ENCODE results near the gene LRRC55. TPM values are rescaled to one million over a fixed set of nuclear protein-coding genes. Genes with fewer than 3 reads are reported as not detected.

Gene LRRC55
- total RNA-seq, 6 experiments from 2014 or later: not detected

DNA sequence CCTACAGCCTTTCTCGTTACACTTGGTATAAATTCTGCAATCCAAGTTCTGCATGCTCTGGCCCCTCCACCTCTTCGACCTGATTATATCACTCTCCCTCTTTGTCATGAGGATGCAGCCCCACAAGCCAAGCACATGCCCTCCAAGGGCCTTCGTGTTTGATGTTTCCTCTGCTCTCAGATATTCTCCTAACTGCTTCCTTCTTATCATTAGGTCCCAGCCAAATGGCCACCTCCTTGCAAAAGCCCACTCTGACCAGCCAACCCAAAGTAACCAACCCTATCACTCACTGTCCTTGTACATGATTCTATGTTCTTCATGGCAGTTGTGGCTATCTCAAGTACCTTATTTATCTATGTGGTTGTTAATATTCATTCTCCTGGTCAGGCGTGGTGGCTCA lies 38.3 kb upstream of the LRRC55 start:
- Mint-ChIP-seq H3K36me3 (ENCODE audit: low read depth) (no peaks in the 10 kb centered on the region), H3K9me3 (no peaks in the 10 kb centered on the region), H3K27ac (no peak overlapping the region), H3K4me1 (ENCODE audit: low read depth) (no peaks in the 10 kb centered on the region), H3K4me3 (no peak overlapping the region), H3K27me3 (ENCODE audit: insufficient read depth) (peaks cover 24% of the 10 kb centered on the region)
- TF ChIP-seq, protein P1, sequence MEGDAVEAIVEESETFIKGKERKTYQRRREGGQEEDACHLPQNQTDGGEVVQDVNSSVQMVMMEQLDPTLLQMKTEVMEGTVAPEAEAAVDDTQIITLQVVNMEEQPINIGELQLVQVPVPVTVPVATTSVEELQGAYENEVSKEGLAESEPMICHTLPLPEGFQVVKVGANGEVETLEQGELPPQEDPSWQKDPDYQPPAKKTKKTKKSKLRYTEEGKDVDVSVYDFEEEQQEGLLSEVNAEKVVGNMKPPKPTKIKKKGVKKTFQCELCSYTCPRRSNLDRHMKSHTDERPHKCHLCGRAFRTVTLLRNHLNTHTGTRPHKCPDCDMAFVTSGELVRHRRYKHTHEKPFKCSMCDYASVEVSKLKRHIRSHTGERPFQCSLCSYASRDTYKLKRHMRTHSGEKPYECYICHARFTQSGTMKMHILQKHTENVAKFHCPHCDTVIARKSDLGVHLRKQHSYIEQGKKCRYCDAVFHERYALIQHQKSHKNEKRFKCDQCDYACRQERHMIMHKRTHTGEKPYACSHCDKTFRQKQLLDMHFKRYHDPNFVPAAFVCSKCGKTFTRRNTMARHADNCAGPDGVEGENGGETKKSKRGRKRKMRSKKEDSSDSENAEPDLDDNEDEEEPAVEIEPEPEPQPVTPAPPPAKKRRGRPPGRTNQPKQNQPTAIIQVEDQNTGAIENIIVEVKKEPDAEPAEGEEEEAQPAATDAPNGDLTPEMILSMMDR (IDR thresholded peaks at IDR 0.05): no peak
- no peak for DNase-seq

DNA sequence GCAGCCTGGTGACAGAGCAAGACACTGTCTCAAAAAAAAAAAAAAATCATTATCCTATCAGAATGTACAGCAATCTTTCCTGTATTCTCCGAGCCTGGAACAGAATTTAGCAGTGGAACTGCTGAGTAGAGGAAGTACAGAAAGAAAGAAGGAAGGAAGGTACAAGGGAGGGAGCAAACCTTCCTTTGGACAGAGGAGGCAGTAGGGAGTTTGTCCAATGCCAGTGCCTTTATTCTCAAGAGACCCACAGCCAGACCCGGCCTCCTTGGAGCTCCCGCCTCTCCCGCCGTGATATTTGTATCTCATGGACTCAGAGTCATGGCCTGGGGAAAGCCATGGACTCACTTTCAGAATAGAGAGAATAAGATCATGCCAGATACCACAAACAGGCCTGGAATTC lies 37.7 kb upstream of the LRRC55 start:
- Mint-ChIP-seq H3K27ac (no peak overlapping the region), H3K27me3 (ENCODE audit: insufficient read depth) (peaks cover 27% of the 10 kb centered on the region), H3K4me3 (no peak overlapping the region), H3K36me3 (ENCODE audit: low read depth) (no peaks in the 10 kb centered on the region), H3K4me1 (ENCODE audit: low read depth) (no peaks in the 10 kb centered on the region), H3K9me3 (no peaks in the 10 kb centered on the region)
- no peak for DNase-seq
- TF ChIP-seq, protein P1 (IDR thresholded peaks at IDR 0.05): no peak

DNA sequence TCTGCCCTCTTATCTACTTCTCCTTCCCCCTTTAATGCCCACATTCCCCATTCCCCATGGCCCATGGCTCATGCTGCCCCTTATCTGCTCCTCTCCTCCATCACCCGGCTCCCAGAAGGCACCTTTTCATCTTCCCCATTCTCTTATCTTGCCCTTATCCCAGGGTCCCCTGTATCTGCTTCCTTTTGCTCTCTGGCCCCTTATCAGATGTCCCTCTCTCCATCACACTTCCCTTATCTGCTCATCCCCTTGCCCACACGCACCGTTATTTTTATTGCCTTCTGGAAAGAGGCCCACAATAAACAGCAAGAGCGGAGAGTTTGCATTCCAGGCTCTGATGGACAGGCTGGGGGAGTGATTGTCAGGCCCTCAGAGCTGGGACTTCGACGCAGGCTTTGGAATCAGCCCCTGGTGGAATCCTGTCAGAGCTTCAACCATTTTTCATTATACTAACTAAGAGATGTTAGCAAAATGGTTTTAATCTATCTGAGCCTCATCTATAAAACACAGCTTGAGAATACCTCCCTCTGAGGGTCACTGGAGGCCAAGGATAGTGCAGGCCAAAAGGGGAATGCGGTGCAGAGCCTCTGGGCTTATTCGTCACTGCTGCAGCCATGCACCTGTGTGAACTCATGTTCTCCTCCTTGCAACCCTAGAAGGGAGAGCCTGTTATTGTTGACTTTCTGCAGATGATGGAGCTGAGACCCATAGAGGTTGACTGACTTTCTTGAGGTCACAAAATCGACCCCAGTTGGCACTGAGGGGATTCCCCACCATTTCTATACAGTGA lies 37.0 kb upstream of the LRRC55 start:
- no peaks in the 10 kb centered on the region for H3K9me3 Mint-ChIP-seq
- TF ChIP-seq, protein P1 (IDR thresholded peaks at IDR 0.05): no peak
- no peak overlapping the region for H3K27ac Mint-ChIP-seq
- H3K4me3 Mint-ChIP-seq: no peak overlapping the region
- H3K4me1 Mint-ChIP-seq (ENCODE audit: low read depth): no peaks in the 10 kb centered on the region
- no peaks in the 10 kb centered on the region for H3K36me3 Mint-ChIP-seq (ENCODE audit: low read depth)
- no peak for DNase-seq
- H3K27me3 Mint-ChIP-seq (ENCODE audit: insufficient read depth): peaks cover 28% of the 10 kb centered on the region

DNA sequence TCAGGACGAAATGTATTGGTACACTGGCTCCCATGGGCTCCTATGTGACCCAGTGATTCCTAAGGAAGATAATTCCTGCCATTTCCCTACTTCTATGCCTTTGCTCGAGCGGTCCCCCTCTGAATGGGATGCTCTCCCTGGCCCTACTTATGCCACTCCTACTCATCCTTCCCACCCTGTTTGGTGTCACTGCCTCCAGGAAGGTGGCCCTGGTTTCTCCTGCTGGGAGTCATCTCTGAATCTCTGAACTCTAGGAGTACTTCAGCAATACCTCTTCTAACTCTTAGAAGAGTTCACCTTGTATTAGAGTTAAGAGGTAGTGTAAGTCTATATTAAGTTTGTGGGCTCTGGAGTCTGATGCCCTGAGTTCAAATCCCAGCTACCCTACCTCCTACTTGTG lies 35.5 kb upstream of the LRRC55 start:
- Mint-ChIP-seq H3K27me3 (ENCODE audit: insufficient read depth) (peaks cover 28% of the 10 kb centered on the region), H3K4me3 (no peak overlapping the region), H3K4me1 (ENCODE audit: low read depth) (no peaks in the 10 kb centered on the region), H3K36me3 (ENCODE audit: low read depth) (no peaks in the 10 kb centered on the region), H3K9me3 (no peaks in the 10 kb centered on the region), H3K27ac (no peak overlapping the region)
- DNase-seq: no peak
- TF ChIP-seq, protein P1 (IDR thresholded peaks at IDR 0.05): no peak

DNA sequence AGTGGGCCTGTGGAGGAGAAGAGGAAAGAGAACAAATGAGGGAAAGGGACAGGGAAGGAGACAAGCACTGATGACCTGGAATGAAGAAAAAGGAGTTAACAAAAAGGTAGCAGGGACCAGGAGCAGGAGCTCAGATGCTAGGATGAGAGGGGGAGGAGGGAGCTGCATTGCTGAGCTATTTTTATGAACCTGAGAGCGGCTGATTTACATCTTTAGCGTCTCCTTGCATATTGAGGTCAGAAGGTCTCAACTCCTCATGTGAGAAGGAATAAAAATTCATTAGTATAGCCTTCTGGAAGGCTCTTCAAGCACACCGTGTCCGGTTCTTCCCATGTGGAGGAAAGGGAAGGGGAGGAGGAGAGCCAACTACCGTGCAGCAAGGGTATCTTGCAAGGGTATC lies 33.1 kb upstream of the LRRC55 start:
- peaks cover 31% of the 10 kb centered on the region for H3K27me3 Mint-ChIP-seq (ENCODE audit: insufficient read depth)
- no peak overlapping the region for H3K27ac Mint-ChIP-seq
- no peak for DNase-seq
- H3K36me3 Mint-ChIP-seq (ENCODE audit: low read depth): no peaks in the 10 kb centered on the region
- H3K4me3 Mint-ChIP-seq: no peak overlapping the region
- H3K9me3 Mint-ChIP-seq: no peaks in the 10 kb centered on the region
- TF ChIP-seq, protein P1 (IDR thresholded peaks at IDR 0.05): no peak
- no peaks in the 10 kb centered on the region for H3K4me1 Mint-ChIP-seq (ENCODE audit: low read depth)
